HG03378 (cell line): ENCODE measurements around the gene PLA2G4F.

Experiments used
- ATAC-seq: cut with Tn5 transposase; IDR thresholded peaks from one replicate; pipeline ENCODE4 v1.9.1; 2021; ENCODE audit warnings: mild to moderate bottlenecking, moderate library complexity; ENCODE audit not compliant: unreplicated experiment

The PLA2G4F gene

GRCh38 chr15:42149493-42150218 is 6.8 kb downstream of the PLA2G4F start:
- ATAC-seq, result no peak

- no peak for ATAC-seq
Observed at GRCh38 chr15:42148808-42149492, 7.5 kb downstream of the PLA2G4F start.

- no peak for ATAC-seq
Observed at GRCh38 chr15:42147431-42147735, 9.1 kb downstream of the PLA2G4F start.

GRCh38 chr15:42146551-42147430 is 9.6 kb downstream of the PLA2G4F start:
- ATAC-seq, result no peak

- ATAC-seq, result no peak
Observed at GRCh38 chr15:42145546-42146455, 10.6 kb downstream of the PLA2G4F start.

- ATAC-seq, result no peak
Observed at GRCh38 chr15:42144841-42145375, 11.5 kb downstream of the PLA2G4F start.

GRCh38 chr15:42143866-42144625 is 12.4 kb downstream of the PLA2G4F start:
- no peak for ATAC-seq

- ATAC-seq, result no peak
Observed at GRCh38 chr15:42143356-42143755, 13.1 kb downstream of the PLA2G4F start.

GRCh38 chr15:42141795-42142667 is 14.4 kb downstream of the PLA2G4F start:
- ATAC-seq, result no peak

- ATAC-seq, result no peak
Observed at GRCh38 chr15:42141246-42141645, 15.2 kb downstream of the PLA2G4F start.

GRCh38 chr15:42140383-42141070 is 15.9 kb downstream of the PLA2G4F start:
- ATAC-seq, result no peak

GRCh38 chr15:42139596-42139995 is 16.8 kb downstream of the PLA2G4F start:
- no peak for ATAC-seq

- ATAC-seq, result no peak
Observed at GRCh38 chr15:42138968-42139386, 17.5 kb downstream of the PLA2G4F start.

GRCh38 chr15:42138411-42138810 is 18.0 kb downstream of the PLA2G4F start:
- ATAC-seq, result no peak

GRCh38 chr15:42137461-42138261 is 18.8 kb downstream of the PLA2G4F start:
- ATAC-seq, result no peak

GRCh38 chr15:42136513-42136912 is 19.9 kb downstream of the PLA2G4F start:
- ATAC-seq, result no peak

GRCh38 chr15:42135351-42135750 is 21.1 kb downstream of the PLA2G4F start:
- ATAC-seq, result no peak
